ENCODE results near the gene EIF2AK2.
"Not testable (repeated sequence)": the region's sequence is repeated elsewhere in the genome, so short reads cannot be mapped to it uniquely, and the experiment has no call there.

EIF2AK2 gene

DNA sequence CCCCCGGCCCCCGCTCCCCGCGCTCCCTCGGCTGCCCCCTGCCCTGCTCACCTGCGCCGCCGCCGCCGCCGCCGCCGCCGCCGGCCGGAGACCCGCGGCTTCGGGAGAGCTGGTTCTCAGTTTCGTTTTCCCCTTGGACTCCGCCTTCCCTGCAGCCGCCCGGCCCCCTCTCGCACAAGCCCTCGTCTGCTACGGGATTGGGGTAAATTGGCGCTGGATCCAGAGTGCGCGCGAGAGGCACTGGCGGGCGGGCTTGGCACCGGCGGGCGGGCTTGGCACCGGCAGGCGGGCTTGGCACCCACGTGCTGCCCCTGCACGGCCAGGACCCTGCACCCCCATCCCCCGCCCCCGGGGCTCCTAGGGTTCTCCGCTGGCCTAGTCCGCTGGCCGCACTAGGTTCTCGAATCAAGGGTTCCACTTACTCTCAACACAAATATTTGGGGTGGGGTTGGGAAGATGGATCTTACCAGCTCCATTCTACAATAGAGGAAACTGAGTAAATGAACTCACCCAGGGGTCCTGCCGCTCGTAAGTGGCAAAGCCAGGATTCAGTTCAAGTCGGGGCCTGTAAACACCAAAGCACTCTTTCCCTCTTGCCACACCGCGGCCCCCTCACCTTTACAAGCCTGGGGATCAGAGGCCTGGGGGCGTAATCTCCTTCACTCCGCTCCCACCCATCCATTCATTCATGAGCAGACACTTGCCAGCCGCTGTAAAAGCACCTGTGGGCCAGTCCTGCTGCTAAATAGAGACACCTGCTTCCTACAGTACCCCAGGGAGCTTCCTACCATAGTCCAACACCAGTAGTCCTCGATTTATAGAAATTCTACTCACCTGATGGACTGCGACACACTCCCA, at the start of gene EIF2AK2:
Gene EIF2AK2, minus strand, starts transcription at position 124 of the 858 bp plus-strand sequence. CDS start 9,174 bp downstream, outside the sequence.
- intact Hi-C loops (cut with DNase I): no loop called here
- peak; percentile 54 to 95 (median 78) for DNase-seq

GRCh38 chr2:37205689-37206341, 49.0 kb upstream of the EIF2AK2 start:
- no peak for DNase-seq
- intact Hi-C loops (cut with DNase I): no loop called here

DNA sequence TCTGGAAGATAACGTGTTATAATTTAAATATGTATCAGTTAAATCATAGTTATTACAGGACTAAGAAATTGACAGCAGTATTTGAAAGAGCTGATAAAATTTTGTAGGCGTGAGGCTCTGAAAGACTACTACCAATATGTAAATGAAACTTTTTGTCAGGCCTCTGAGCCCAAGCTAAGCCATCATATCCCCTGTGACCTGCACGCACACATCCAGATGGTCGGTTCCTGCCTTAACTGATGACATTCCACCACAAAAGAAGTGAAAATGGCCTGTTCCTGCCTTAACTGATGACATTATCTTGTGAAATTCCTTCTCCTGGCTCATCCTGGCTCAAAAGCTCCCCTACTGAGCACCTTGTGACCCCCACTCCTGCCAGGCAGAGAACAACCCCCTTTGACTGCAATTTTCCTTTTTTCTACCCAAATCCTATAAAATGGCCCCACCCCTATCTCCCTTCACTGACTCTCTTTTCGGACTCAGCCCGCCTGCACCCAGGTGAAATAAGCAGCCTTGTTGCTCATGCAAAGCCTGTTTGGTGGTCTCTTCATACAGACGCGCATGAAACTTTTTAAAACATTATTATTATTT, 48.4 kb upstream of the EIF2AK2 start:
- intact Hi-C loops (cut with DNase I); DNase-seq: not testable (repeated sequence)

- intact Hi-C loops (cut with DNase I): no loop called here
- DNase-seq: no peak
These were observed 46.9 kb upstream of the EIF2AK2 start for GRCh38 chr2:37203708-37204107.

GRCh38 chr2:37201766-37202165, 45.0 kb upstream of the EIF2AK2 start:
- DNase-seq: no peak
- intact Hi-C loops (cut with DNase I): no loop called here

DNA sequence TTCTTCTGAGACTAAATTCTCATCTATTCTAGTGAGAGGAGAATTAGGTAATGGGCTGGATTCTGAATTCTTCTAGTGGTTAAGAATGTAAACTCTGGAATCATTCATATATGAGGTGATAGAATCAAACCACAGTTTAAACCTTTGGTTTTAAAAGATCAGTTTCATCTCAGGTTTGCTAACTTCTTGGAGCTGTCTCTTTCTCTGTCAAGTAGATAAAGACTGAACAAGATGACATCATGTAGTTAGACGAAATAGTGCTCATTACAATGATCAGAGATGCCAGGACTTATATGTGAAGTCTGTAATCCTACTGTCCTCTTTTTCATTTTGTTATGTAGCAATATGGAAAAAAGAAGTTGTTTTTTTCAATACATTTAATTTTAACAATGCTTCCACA, 44.4 kb upstream of the EIF2AK2 start:
- no peak for DNase-seq
- intact Hi-C loops (cut with DNase I): no loop called here

- no peak for DNase-seq
- intact Hi-C loops (cut with DNase I): loop anchor here (10.0 kb wide), 1 partner anchor 114 kb away; the partner anchor contains the start of genes GPATCH11 and HEATR5B
These were observed 41.9 kb upstream of the EIF2AK2 start for GRCh38 chr2:37198681-37199065.

DNA sequence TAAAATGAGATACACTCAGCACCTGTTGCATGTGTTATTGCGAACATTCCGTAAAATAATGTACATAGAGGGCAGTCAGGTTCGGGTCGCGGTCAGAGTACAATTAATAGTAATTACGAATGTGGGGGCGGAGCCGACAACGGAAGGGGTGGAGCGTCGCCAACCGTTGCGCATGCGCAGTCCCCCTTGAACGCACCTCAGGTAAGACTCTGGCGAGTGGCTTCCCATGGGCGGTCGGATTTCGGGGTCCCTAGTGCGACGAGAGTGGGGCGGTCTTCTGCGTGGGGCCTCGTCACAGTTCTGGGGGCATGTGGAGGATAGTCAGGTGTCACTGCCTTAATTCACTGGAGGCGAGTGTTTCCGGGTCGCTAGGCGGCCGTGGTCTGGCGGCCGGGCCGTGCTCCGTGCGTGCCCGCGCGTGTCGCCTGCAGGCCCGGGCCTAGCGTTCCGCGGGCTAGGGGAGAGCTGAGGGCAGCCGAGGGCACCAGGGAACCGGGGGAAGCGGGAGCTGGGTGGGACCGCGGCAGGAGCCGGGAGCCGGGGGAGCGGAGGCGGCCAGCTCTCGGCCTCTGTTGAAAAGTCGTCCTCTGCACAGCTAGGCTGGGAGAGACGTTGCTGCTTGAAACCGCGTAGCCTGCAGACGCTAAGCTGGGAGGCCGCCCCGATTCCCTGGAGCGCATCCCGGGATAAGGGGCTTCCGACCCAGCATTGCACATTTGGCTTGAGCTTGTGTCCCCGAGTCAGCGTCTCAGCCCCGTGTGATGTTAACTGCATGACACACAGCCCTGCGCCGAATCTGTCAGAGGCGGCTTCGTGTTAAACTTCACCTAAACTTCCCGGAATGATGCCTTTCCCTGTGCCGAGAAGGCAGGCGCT, 39.8 kb upstream of the EIF2AK2 start, which contains the start of gene CEBPZOS:
Gene CEBPZOS, plus strand, starts transcription at position 177 of the 876 bp plus-strand sequence. CDS start 3,209 bp downstream, outside the sequence.
- DNase-seq: peak; percentile 65 to 96 (median 78)
- intact Hi-C loops (cut with DNase I): loop anchor here (2.0 to 10.0 kb wide), 2 partner anchors 34 to 112 kb away; partner anchors contain the start of genes CEBPZ, GPATCH11, HEATR5B and NDUFAF7

GRCh38 chr2:37195862-37196319, 39.1 kb upstream of the EIF2AK2 start:
- not testable (repeated sequence) for DNase-seq
- intact Hi-C loops (cut with DNase I): loop anchor here (2.0 to 10.0 kb wide), 2 partner anchors 35 to 111 kb away; partner anchors contain the start of genes CEBPZ, GPATCH11, HEATR5B and NDUFAF7

DNA sequence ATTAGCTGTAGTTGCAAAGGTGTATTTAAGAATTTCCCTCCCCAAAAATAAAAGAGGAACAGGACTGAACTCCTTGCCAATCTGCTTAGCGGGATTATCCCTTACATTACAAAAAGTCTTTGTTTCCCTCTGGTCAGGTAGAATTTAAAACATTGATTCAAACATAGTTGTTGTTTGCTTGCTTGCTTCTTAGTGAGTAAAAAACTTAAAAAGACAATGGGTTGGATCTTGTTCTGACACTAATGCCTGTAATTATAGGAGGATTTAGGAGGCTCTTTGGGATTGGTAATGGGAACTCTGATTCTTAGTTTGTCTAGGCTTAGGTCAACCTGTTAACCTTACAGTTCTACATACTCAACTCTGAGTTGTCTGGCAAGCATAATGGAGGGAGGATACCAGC, 35.8 kb upstream of the EIF2AK2 start:
- intact Hi-C loops (cut with DNase I): loop anchor here (10.0 kb wide), 1 partner anchor 108 kb away; the partner anchor contains the start of genes GPATCH11 and HEATR5B
- DNase-seq: no peak

- no peak for DNase-seq
- intact Hi-C loops (cut with DNase I): loop anchor here (10.0 kb wide), 1 partner anchor 107 kb away; the partner anchor contains the start of genes GPATCH11 and HEATR5B
These were observed 35.0 kb upstream of the EIF2AK2 start for GRCh38 chr2:37191747-37192146.

DNA sequence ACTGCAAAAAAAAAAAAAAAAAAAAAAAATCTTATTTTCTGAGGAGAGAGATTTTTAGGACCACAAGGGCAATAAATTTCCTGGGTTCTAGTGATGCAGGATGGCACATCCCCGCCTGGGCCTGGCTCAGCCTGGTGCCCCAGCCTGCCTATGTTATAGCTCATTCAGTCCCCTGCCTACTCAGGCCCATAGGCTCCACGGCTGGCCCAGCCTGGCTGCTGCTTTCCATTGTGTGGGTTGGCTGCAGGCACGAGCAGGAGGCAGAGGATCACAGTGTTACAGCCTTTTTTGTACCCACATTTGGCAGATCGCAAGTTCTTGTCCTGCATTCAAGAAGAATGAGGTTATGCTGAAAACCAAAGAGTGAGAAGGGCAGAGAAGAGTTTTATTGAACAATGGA, 34.5 kb upstream of the EIF2AK2 start:
- intact Hi-C loops (cut with DNase I): loop anchor here (10.0 kb wide), 1 partner anchor 106 kb away; the partner anchor contains the start of genes GPATCH11 and HEATR5B
- DNase-seq: no peak

DNA sequence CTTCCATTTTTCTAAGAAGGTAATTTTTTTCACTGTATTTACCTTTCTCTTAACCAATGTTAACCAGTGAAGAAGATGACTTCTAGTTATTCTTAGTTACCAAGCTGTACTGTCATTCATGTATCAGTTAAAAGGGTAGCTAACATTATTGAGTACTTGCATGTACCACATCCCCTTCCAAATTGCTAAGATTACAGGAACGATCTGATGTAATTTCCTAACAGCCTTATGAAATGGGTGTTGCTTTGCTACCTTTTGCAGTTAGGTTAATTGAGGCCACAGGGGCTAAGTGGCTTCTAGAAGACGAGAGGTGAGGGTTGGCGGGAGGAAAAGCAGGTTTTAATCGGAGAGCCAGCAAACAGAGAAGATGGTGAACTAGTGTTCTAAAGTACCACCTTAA, 33.5 kb upstream of the EIF2AK2 start:
- DNase-seq: no peak

DNA sequence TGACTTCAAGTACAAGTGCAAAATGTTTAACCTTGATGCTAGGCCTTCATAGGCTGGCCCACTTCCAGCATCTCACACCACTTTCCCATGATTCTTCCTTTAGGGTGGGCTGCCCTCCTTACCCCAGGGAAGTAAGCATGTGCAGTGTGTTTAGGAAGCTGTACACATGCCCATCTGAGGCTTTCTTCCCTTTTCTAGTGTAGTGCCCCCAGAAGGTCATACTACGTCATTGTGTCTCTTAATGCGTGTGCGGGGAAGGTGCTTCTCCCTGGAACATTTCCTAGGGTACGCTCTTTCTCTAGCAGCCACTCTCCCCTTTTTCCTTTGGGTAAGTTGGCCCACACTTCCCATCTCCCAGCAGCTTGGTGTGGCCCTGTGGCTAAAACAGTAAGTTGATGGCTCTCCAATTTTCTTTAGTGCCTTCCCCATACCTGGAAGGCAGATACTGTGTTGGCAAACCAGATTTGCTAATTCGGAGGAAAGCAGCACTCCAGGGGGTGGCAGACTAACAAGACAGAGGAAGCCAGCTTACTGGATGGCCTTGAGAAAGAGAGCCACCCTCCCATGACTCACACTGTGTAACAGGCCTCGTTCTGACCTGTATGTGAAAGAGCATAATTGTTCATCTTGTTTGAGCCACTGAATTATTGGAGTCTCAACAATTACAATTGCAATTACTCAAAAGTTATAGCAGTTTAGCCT, 32.8 kb upstream of the EIF2AK2 start:
- intact Hi-C loops (cut with DNase I): loop anchor here (10.0 kb wide), 1 partner anchor 105 kb away; the partner anchor contains the start of genes GPATCH11 and HEATR5B
- no peak for DNase-seq

More for the DNA sequence above, 33.5 kb upstream of the EIF2AK2 start:
- intact Hi-C loops (cut with DNase I): loop anchor here (10.0 kb wide), 1 partner anchor 105 kb away; the partner anchor contains the start of genes GPATCH11 and HEATR5B

DNA sequence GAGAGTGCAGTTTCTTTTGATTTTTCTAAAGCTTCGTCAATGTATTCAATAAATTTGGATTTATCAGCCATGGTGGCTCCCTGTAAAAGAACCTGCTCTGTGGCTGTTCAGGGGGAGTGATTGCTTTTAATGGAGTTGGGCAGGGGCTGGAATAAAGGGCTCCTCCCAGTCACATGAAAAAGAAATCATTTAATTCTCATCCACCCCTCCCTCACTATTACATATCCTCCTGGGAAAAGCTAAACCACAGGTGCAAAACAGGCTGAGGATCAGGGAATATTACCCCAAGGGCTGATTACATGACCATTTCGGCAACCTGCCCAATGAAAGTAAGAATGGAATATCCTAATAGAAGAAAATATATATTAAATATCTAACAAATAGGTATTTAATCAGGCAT, 31.8 kb upstream of the EIF2AK2 start, which contains the start of gene SULT6B1:
Gene SULT6B1, minus strand, starts transcription at position 101 of the 400 bp plus-strand sequence. Its CDS starts 30 bp downstream, at position 71.
- DNase-seq: no peak
- intact Hi-C loops (cut with DNase I): no loop called here

DNA sequence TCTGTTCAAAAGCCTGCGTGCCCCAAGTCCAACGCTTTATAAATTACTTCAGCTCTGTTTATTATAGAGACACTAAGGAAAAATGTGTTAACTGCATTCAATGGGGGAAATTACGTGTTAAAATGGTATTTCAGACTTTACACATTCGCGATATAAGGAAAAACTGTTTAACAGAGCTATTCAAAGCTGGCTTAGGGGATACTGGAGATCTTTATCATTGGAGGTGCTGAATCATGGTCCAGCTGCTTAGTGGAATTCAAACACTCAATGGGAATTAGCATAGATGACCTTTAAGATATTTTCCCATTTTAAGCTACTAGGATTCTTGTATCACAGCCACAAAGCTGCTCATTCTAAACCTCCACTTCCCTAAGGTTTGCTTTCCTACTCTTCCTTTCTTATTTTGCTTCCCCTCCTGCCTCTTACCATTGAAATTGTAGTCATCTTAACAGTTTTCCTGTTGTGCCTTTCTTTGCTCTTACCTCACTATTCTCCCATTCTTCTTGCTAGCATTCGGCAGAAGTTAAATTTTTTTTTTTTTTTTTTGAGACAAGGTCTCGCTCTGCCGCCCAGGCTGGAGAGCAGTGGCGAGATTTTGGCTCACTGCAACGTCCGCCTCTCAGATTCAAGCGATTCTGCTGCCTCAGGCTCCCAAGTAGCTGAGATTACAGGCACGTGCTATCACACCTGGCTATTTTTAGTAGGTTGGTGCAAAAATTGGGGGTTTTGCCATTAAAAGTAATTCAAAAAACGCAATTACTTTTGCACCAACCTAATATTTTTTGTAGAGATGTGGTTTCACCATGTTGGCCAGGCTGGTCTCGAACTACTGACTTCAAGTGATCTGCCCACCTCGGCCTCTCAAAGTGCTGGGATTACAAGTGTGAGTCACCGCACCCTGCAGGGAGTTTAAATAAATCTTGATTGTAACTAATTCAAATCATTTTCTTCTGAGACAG, 25.2 kb upstream of the EIF2AK2 start:
- intact Hi-C loops (cut with DNase I): no loop called here
- no peak for DNase-seq

- intact Hi-C loops (cut with DNase I): no loop called here
- no peak for DNase-seq
These were observed 23.9 kb upstream of the EIF2AK2 start for GRCh38 chr2:37180640-37181039.
